Measurements from ENCODE around the gene GULP1.
"Not testable (repeated sequence)": the region's sequence is repeated elsewhere in the genome, so short reads cannot be mapped to it uniquely, and the experiment has no call there.

Gene GULP1

DNA sequence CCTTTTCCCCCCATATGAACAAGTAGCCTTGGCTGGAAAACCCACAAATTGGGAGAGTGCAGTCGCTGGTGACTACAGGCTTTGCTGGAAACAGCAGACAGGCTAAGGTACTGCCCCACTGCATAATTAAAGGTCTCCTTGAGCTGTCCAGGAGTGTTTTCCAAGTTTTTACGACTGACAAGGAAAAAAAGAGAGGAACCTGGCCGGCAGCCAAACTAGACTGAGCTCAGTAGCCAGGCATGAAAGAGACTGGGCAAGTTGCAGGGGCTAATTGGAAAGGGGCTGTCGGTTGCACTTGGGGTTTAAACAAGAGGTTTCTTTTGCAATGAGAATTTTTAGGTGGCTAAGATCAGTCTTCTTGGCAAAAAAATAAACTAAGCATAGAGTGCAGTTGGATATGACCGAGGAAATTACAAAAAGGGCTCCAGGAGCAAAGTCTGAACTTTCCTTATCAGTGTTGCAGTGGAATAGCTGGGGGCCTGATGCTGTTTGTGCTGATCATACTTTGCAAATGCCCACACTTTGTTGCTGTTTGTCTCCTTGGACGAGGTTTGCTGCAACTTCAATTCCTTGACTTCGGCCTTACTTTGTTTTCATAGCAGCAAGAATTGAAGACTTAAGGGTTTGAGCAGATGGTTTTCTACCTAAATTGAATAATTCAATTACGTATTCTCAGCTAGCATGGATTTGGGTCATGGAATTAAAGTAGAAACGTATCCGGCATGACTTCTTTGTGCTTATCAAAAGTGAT, 2.1 kb downstream of the GULP1 start:
- DNase-seq (ENCODE audit: low spot score): peak; percentile 14

DNA sequence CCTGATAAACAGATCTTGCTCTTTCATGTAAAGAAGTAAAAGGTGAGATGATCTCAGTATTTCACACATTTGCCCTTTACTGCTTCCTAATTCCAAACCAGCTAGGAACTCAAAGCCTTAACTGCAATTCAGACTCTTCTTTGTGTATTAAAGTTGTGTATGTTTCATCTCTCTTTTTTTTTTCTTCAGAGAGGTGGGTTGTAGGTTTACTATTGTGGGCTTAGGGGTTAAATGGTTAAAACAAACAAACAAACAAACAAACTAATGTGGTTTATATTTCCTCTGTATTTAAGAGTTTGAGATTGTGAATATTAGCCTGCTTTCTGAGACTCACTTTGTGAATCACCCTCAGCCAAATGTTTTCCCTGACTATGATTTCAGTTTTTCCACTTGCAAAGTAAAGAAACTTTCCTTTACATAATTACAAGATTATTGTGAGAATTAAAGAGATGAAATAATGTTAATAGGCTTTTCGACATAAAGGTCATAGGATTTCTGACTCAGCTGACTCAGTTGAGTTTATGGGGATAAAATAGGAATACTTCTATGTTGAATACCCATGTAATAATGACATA, 2.8 kb downstream of the GULP1 start:
- DNase-seq (ENCODE audit: low spot score): no peak

DNA sequence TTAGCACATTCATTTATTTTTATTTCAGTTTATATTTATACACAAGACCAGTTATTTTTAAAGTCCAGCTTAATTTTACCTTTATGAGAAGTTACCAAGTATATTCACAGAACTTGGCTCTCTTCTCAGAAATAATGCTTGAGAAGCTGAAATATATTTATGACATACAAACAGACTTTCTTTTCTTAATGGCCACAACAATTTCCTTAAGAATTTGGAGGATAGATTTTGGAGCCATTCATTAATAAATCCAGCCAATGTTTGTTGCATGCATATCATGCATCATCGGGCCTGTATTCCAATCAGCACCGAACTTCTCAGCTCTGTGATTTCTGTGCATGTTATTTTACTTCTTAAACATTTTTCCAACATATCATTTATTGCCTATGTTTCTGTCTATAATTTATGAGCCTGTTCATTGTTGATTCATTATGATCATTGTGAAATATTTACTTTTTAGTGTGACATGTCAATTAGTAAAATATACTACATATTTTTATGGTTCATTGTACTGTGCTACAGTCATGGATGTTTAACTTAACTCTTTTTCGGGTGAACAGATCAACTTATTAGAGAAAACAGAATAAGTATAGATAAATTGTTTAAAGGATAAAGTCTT, 3.5 kb downstream of the GULP1 start:
- DNase-seq (ENCODE audit: low spot score): no peak

DNA sequence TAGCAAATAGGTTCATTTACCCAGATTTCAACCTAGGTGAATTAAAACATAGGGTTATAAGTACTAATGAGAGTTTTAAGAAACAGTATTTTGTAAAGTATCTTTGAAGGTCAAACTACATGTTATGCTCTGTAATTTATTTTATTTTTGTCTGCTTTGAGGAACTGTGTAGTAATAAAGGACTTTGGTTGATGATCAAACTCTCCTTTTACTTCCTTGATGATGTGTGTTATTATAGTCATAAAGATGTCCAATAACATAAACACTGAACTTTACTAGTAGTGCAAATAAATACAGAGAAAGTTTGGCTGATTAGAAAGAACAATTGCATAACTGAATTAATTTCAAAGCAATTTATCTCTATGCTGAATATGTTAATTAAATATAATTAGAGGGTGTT, 6.3 kb downstream of the GULP1 start:
- DNase-seq (ENCODE audit: low spot score): no peak

DNA sequence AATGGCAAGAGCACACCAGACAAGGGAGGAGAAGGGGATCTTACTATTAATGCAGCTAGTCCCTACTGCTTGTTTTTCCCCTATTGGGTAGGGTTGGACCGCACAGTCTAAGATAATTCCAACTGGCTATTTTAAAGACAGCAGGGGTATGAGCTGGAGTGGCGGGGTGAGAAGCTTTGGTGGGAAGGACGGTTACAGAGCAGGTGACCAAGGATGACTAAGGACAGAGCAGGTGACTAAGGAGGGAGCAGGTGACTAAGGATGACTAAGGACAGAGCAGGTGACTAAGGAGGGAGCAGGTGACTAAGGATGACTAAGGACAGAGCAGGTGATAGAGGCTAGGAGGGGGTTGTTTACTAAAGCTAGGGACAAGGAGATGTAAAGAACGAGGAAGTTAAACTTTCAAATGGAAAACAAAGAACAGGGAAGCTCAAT, 7.3 kb downstream of the GULP1 start:
- DNase-seq (ENCODE audit: low spot score): not testable (repeated sequence)

DNA sequence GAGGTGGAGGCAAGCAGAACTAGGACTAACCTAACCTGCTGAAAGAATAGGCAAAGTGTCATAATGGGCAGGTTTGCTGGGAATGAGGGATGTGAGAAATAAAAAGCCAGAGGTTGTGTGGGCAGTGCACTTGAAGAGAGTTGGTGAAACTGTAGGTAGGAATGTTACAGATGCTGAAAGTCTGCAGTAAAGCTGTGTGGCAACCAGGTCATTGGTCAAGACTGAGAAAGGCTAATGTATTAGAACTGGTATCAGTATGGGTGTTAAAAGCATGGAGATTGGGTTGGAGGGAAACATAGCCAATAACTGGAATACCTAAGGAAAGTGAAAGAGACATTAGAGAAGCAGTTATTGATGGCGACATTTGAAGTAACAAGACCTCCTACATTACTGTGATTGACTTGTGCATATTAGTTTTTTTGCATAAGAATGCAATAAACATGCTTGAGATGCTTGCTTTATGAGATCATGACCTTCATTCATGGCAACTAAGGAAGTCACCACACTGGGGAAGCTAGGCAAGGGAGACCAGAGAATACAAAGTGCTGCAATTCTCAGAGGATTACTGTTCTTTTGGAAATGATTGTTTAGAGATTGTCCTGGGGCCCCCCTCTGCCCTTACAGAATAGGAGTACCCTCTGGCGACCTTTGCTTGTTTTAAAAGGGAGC, 11.8 kb downstream of the GULP1 start:
- no peak for DNase-seq (ENCODE audit: low spot score)

DNA sequence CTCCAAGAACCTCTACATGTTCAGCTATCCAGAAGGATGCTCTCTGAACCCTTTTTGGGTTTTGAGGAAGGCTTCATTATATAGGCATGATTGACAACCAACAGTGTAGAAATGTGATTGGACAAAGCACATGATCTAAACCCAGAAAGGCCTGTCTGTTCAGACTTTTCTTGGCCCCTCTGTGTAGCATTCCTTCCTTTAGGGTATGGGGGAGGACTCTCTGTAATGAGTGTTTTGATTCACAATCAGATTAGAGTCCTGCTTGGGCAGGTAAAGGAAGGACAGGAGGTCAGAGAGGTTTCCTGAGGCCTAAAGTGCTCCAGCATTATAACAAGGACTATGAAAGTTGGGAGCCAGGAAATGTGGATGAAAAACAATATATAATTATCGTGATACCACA, 13.6 kb downstream of the GULP1 start:
- DNase-seq (ENCODE audit: low spot score): no peak

DNA sequence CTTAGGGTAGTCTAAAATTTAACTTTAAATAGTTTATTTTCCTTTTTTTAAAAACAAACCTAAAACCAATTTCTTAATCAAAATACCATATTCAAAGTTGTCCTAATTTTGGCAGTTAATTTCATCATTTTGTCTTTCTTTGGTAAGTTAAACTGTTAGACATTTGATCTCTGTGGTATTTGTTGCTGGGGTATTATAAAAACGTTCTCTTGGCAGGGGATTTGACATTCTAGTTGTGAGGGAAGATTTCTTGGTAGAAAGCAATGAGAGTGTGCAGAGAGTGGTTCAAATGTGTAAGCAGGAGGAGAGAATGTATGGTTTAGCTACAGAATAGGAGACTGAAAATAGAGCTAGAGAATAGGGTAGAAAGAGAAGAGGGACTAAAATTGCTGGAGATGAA, 14.6 kb downstream of the GULP1 start:
- no peak for DNase-seq (ENCODE audit: low spot score)

DNA sequence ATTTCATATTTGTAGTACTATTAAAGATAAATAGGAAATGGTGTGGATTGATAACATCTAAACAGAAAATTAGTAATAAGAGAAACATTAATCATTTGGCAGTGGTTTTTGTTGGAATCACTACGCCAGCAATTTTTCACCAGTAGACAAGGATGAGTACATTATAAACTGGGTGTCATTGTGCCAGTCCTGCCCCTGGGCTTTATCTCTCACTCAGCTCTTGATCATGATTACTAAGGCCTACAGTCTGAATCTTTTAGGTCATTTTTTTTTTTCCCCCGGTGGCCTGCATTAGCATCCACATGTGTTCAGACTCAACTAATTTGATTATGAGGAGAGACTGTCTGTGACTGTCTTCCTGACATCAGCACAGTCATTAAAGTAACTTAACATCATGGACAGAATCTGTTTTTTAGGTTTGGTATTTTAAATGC, 16.2 kb downstream of the GULP1 start:
- DNase-seq (ENCODE audit: low spot score): no peak

DNA sequence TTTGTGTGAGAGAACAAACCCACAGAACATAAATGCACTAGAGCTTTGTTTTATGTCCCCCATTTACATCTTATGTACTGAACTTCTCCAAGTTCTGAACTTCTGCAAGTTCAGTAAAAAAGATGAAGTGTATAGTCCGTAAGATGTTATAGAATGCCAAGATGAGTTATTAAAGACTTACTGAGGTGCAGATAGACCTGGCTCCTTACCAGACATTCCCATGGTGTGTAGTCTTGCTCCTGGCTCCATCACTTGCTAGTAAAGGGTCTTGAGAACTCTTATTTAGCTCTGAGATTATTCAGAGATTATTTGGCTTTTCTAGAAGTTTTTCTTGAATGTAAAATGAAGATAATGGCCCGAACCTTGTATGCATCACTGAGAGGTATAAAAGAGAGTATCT, 16.8 kb downstream of the GULP1 start:
- no peak for DNase-seq (ENCODE audit: low spot score)

DNA sequence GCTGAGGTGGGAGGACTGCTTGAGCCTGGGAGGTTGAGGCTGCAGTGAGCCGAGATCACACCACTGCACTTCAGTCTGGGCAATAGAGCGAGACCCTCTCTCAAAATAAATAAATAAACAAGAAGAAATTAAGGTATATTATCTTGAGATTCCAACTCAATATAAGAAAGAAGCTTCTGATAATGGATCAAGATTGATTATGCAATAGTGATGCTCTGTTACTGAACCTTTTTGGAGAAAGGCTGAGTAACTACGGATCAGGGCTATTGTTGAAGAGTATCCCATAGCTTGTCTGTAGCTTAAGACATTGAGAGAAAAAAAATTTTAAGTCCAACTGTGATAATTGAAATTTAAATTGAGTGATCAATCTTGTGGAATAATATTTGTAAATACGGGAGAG, 17.7 kb downstream of the GULP1 start:
- DNase-seq (ENCODE audit: low spot score): no peak

DNA sequence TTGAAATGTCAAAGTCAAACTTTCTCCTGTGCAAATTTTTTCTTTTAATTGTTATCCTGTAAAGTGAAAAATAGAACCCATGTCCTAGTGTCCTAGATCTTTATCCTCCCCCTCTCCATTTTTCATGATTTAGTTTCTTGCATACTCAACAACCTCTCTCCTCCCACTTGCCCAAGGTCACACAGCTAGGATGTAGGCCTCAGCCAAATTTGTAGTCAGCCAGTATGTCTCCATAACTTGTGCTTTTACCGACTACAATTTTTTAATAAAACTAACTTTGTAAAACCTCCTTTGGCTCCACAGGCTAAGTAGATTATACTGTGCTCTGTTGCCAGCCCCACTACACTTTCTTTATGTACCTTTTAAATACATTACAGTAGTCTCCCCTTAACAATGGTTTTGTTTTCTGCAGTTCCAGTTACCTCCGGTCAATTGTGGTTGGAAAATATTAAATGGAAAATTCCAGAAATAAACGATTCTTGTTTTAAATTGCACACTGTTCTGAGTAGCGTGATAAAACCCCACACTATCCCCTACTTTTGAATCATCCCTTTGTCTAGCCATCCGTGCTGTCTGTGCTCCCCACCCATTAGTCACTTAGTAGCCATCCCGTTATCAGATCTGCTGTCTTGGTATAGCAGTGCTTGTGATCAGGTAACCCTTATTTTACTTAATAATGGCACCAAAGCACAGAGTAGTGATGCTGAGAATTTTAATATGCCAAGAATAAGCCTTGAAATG, 22.8 kb downstream of the GULP1 start:
- no peak for DNase-seq (ENCODE audit: low spot score)

DNA sequence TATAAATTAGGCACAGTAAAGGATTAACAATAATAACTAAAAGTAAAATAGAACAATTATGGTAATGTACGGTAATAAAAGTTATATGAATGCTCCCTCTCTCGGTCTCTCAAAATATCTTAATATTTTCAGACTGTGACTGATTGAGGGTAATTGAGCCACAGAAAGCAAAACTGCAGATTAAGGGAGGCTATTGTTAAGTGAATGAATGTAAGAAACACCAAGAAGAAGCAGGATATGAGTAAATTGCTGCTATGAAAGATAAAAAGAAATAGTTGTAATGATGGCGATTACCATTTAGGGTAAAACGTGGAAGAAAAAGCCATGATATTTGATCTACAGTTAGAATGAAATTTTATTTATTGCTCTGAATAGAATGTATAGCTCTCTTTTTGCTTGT, 24.1 kb downstream of the GULP1 start:
- no peak for DNase-seq (ENCODE audit: low spot score)

DNA sequence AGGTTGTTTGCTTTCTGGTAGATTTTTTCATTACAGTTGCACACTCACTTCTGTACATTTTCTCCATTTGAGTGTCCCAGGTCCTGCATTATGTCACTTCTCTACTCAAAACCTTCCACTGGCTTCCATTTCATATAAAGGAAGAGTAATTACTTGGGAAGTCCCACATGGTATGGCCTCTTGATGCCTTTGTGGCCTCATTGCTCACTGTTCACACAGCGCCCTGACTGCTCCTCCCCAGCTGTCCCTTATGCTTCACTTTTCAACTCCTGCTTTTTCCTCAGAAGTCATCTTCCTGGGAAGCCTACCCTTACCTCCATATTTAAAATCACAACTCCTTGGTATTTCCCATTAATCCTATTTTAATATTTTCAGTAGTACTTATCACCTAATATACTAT, 24.7 kb downstream of the GULP1 start:
- DNase-seq (ENCODE audit: low spot score): no peak

DNA sequence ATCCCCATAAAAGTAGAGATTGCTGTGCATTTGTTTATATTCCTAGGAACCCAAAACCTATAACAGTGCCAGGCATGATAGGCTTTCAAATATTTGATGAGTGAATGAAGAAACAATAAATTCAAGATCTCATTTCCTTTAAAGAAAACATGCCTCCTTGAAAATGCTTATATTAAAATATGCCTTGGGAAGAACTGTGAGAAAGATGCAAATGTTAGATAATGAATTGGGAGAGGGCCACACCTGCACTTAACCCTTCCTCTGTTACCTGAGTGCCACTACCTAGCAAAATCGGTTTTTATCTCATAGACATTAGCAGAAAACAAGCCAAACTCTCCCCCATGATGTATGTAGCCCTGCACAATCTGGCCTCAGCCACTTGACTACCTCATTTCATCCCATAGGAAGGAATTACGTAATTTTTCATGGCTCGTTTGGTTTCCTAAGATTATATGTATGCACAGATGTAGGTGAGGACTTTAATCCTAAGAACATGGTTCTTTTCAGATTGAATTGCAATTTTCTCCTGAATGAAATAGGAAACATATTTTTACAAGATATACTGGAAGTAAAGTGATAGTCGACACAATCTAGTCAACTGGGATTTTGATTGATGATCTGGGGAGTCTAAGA, 25.2 kb downstream of the GULP1 start:
- no peak for DNase-seq (ENCODE audit: low spot score)

DNA sequence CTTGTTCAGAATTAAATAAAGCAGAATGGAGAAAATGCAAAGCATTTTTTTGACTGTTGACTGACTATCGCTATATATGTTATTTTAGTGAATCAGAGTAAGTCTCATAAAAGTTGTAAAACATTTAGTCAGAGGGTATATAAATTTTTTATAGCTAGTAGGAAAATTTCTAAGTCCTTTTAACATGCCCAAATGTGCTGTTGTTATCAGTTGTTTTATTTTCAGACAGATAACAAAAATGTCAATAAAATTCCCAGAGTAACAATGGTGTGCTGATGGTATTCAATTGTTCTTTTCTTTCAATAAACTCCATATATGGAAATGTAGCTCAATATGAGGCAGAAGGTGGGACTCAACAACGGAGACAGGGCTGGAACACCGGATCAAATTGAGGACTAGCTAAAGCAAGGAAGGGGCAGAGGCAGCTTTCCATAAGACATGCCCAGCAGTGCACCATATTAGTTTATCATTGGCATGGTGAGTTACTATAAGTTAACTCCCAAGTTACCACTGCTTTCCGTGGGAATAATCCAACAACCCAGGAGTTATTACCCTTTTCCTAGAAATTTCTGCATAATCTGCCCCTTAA, 26.6 kb downstream of the GULP1 start:
- DNase-seq (ENCODE audit: low spot score): no peak

DNA sequence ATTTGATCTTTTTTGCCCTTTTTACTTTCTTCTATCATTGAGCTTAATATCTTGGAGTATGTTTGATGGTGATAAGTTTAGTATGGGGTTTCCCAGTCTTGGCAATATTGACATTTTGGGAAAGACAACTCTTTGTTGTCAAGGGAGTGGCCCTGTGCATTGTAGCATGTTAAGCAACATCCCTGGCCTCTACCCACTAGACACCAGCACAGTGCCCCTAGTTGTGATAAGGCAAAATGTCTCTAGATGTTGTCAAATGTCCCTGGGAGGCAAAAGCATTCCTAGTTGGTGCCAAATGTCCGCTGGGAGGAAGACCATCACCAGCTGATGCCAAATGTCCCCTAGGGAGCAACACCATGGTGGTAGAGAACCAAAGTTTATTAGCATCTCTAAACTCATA, 28.2 kb downstream of the GULP1 start:
- no peak for DNase-seq (ENCODE audit: low spot score)

DNA sequence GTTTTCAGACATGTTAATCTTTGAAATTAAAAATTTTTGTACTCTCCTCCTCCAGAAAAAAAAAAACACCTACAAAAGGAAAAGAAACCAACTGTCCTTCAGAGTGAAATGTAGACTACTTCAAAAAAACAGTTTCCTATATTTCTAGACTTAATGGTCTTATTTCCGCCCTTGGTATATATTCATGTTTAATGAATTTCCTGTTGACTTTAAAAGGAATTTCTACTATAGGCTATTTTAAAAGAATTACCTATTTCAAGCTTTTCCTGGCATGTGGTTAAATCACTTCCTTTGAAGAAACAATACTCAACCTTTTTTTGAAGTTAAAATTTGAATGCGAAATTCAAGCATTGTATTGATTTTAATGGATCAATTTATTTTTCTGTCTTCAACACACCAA, 29.2 kb downstream of the GULP1 start:
- DNase-seq (ENCODE audit: low spot score): no peak

DNA sequence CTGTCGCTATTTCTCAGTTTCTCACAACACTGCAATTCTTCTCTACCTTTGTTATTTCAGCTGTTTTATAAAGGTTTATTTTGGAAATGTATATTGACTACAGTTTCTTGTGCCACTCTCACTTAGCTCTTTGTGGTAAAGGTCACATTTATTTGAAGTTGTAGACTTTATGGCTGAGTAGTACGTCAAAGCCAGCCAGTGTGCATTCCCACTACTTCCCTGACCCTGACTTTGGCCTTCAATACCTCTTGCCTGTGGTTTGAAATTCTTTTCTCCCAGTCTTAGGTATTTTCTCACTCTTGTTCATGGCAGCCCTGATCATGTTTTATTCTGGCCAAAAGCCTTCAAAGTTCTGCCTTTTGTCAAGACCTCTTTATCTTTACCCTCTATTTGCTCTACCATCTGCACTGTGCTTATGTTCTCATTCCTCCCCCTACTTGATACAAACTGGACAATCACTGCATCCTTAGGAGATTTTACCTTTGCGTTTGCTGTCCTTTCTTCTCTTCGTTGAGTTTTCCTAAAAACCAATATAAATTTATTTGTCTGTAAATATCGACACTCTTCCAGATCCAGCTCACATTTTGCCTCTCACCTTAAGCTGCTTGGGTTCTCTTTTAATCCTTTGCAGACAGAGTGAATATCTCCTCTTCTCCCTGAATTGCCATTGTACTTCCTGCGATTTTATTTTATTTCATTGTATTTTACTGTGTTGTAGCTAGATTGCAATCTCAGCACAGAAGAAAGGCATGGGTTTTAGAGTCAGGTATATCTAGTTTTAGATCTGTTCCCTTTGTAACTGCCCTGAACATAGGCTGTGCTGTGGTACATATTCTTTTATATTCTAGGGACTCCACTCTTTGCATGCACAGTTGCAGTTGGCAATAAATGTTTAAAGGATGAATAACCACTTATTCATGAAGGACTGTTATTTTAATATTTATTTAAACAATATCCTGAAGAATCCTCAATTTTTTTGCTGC, 31.2 kb downstream of the GULP1 start:
- no peak for DNase-seq (ENCODE audit: low spot score)

DNA sequence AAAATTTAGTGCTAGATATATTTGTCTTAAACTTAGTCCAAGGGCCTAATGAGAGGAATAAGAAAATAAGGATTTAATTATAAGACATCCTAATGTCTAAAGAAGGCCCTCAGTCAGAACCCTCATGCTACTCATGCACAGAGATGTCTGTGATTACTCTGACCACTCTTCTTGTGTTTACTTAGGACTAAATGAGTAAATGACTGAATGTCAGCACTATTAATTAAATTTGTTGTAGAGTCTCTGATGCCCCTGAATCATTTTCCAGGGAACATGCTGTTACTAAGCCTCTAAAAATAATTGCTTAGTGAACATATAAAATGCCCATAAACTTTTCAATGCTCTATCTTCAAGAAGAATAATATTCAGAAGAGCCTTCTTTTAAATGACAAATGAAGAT, 32.4 kb downstream of the GULP1 start:
- no peak for DNase-seq (ENCODE audit: low spot score)

Measured in GM03348 (cell line).